T-helper 1 cell treated with Interleukin-12 subunit alpha and Interleukin-12 subunit beta and Interleukin-4 antibody, amounts not matched to agents 30 μg/mL and 1 μg/mL, for 36 hours (primary cell): ENCODE data around the gene PRSS57.
"Not testable (repeated sequence)": the region's sequence is repeated elsewhere in the genome, so short reads cannot be mapped to it uniquely, and the experiment has no call there.

Experiments
- H3K27ac Mint-ChIP-seq: one replicate; pipeline ENCODE4 v1.8.0; 2021; ENCODE audit warnings: mild to moderate bottlenecking, mixed read lengths
- H3K27me3 Mint-ChIP-seq: one replicate; pipeline ENCODE4 v1.8.0; 2021; ENCODE audit warnings: low read depth, mixed read lengths
- H3K36me3 Mint-ChIP-seq: one replicate; pipeline ENCODE4 v1.8.0; 2021; ENCODE audit warnings: low read depth, mixed read lengths
- H3K4me1 Mint-ChIP-seq: one replicate; pipeline ENCODE4 v1.8.0; 2021; ENCODE audit warnings: low read depth, mixed read lengths
- H3K4me3 Mint-ChIP-seq: one replicate; pipeline ENCODE4 v1.8.0; 2021; ENCODE audit warnings: mild to moderate bottlenecking, moderate library complexity, mixed read lengths
- H3K9me3 Mint-ChIP-seq: one replicate; pipeline ENCODE4 v1.8.0; 2021; ENCODE audit warnings: mixed read lengths

Gene PRSS57

DNA sequence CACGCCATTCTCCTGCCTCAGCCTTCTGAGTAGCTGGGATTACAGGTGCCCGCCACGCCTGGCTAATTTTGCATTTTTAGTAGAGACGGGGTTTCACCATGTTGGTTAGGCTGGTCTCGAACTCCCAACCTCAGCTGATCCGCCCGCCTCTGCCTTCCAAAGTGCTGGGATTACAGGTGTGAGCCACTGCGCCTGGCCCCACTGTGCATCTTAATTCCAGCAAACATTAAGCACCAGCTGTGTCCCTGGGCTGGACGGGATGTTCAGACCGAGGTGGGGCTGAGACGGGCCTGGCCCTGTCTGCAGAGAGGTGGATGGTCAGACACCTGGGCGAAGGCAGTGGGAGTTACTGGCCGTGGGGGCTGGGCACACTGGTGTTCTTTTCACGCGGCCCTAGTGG lies 34.3 kb upstream of the PRSS57 start:
- not testable (repeated sequence) for H3K9me3 Mint-ChIP-seq, H3K36me3 Mint-ChIP-seq, H3K4me1 Mint-ChIP-seq, H3K27ac Mint-ChIP-seq, H3K27me3 Mint-ChIP-seq, H3K4me3 Mint-ChIP-seq

DNA sequence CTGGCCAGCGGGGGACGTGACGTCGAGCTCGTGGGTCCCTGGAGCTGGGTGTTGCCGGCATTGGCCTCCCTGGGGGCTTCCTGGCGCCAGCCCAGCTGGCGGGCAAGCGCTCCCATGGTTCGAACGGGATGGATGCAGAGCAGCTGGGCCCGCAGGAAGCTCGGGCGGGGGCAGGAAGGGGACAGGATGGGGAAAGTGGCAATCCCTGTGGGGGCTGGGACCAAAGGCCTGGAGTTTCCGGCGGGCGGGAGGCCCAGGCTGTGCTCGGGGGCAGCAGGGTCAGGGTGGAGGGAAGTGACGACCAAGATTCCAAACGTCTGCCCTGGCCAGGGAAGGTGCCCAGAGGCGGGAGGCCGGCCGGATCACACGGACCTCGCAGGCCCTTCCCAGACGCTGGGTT lies 32.8 kb upstream of the PRSS57 start:
- H3K9me3 Mint-ChIP-seq = no peaks in the 10 kb centered on the region
- H3K36me3 Mint-ChIP-seq = no peaks in the 10 kb centered on the region

DNA sequence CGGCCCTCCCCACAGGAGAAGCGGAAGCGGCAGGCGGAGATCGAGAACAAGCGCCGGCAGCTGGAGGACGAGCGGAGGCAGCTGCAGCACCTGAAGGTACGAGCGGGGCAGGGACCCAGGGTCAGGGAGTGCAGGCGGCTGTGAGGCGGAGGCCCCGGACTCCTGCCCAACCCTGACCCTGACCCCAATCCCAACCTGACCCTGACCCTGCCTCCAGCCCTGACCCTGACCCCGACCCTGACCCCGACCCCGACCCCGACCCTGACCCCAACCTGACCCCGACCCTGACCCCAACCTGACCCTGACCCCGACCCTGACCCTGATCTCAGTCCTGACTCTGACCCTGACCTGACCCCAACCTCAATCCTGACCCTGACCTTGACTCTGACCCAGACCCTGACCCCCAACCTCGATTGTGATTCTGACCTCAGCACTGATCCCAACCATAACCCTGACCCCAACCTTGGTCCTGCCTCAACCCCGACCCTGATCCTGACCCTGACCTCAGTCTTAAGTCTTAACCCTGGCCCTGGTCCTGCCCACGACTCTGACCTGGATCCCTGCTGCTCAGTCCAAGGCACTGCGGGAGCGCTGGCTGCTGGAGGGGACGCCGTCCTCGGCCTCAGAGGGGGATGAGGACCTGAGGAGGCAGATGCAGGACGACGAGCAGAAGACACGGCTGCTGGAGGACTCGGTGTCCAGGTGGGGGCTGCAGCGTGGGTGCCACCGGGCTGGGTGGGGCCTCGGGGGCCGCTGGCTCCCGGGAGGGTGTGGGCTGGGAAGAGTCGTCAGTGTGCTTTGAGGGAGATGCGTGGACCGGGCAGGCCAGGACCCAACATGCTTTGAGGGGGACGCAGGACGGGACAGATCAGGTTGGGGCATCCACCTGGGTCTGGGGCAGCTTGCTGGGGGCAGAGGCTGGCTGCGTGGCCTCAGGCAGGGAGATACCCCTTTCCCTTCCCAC lies 32.0 kb upstream of the PRSS57 start:
- H3K4me3 Mint-ChIP-seq = no peak overlapping the region
- no peaks in the 10 kb centered on the region for H3K27me3 Mint-ChIP-seq
- H3K9me3 Mint-ChIP-seq = no peaks in the 10 kb centered on the region
- no peaks in the 10 kb centered on the region for H3K36me3 Mint-ChIP-seq
- H3K4me1 Mint-ChIP-seq = no peaks in the 10 kb centered on the region
- no peak overlapping the region for H3K27ac Mint-ChIP-seq

More for the DNA sequence above, 32.8 kb upstream of the PRSS57 start:
- H3K27ac Mint-ChIP-seq = no peak overlapping the region
- H3K4me1 Mint-ChIP-seq = peaks cover under 1% of the 10 kb centered on the region
- H3K4me3 Mint-ChIP-seq = no peak overlapping the region
- H3K27me3 Mint-ChIP-seq = no peaks in the 10 kb centered on the region

DNA sequence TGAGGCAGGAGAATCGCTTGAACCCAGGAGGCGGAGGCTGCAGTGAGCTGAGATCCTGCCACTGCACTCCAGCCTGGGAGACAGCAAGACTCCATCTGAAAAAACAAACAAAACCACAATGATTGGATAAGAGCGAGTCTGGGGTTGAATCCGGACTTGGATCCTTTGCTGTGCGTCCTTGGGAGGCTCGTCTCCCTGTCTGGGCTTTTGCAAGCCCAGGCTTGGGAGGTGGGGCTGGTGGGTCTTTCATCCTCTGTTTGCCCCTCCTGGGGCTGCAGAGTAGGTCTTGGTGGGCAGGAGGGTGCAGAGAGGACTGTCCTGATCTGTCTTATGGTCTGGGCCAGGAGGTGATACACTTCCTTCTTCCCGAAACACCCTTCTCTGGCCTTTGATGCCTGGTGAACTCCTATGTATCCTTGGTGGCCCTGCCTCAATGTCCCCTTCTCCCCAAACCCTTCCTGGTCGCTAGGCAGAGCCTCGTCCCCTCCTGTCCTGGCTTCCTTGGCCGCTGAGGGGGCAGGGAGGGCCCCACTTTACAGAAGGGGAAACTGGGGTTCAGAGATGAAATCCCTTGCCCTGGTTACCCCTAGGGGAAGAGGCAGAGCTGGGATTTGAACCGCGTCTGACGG lies 30.3 kb upstream of the PRSS57 start:
- H3K36me3 Mint-ChIP-seq = no peaks in the 10 kb centered on the region
- no peak overlapping the region for H3K27ac Mint-ChIP-seq
- no peaks in the 10 kb centered on the region for H3K9me3 Mint-ChIP-seq
- no peaks in the 10 kb centered on the region for H3K4me1 Mint-ChIP-seq
- H3K27me3 Mint-ChIP-seq = peaks cover 3% of the 10 kb centered on the region
- H3K4me3 Mint-ChIP-seq = no peak overlapping the region

DNA sequence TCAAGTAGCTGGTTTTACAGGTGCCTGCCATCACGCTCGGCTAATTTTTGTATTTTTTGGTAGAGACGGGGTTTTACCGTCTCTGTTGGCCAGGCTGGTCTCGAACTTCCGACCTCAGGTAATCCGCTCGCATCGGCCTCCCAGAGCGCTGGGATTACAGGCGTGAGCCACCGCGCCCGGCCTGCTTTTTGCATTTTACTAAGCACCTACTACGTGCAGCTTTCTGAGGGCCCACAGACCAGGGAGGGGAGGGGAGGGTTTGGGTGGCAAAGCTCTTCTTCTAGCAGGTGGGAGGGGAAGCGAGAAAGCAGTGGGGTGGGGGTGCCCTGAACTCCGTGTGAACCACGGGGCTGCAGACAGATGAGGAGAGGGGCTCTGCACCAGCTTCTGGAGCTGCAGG lies 28.5 kb upstream of the PRSS57 start:
- H3K4me3 Mint-ChIP-seq = no peak overlapping the region
- H3K27ac Mint-ChIP-seq = no peak overlapping the region
- no peaks in the 10 kb centered on the region for H3K4me1 Mint-ChIP-seq
- H3K27me3 Mint-ChIP-seq = peaks cover 4% of the 10 kb centered on the region
- no peaks in the 10 kb centered on the region for H3K36me3 Mint-ChIP-seq
- H3K9me3 Mint-ChIP-seq = no peaks in the 10 kb centered on the region

DNA sequence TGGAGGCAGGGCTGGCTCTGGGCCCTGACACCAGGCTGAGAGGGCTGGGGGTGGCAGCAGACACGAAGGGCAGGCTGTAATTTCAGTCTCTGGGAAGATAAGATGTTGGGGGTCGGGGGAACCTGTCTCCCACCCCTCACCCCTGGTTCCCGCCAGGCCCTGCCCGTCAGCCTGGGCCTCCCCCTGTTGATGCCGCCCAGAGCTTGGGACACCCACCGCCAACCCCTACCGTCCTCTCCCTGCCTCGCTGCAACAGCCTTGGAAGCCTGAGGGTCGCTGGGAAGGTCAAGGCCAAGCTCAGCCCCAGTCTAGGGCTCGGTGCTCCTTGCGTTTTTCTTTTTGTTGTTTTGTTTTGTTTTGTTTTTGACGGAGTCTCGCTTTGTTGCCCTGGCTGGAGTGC lies 28.0 kb upstream of the PRSS57 start:
- Mint-ChIP-seq H3K27ac (no peak overlapping the region), H3K9me3 (no peaks in the 10 kb centered on the region), H3K27me3 (peaks cover 9% of the 10 kb centered on the region), H3K4me1 (no peaks in the 10 kb centered on the region), H3K4me3 (no peak overlapping the region), H3K36me3 (no peaks in the 10 kb centered on the region)

DNA sequence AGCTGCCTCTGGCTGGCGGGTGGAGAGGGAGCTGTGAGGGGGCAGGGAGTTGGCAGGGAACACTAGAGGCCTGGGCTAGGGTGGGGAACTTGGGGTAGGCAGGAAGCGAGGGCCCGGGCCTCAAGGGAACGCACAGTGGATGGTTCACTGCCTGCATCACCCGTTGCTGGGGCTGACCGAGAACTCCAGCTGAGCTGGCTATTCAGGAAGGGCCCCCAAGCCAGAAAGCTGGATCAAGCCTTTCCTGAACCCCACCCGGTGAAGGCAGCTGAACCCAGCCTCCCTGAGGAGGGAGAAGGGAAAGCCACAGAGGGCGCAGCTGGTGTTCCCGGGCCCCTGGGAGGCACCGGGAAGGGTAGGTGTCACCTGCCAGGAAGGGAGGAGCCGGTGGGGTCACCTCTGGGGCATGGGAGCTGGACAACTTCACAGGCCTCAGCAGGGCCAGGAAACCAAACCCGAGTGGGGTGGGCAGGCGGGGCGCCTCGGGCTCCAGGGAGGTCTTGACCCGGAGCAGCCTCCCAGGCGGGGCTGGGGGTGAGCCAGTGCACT lies 27.4 kb upstream of the PRSS57 start:
- Mint-ChIP-seq H3K4me3 (no peak overlapping the region), H3K36me3 (no peaks in the 10 kb centered on the region), H3K27me3 (peaks cover 15% of the 10 kb centered on the region), H3K9me3 (no peaks in the 10 kb centered on the region), H3K4me1 (no peaks in the 10 kb centered on the region), H3K27ac (no peak overlapping the region)

DNA sequence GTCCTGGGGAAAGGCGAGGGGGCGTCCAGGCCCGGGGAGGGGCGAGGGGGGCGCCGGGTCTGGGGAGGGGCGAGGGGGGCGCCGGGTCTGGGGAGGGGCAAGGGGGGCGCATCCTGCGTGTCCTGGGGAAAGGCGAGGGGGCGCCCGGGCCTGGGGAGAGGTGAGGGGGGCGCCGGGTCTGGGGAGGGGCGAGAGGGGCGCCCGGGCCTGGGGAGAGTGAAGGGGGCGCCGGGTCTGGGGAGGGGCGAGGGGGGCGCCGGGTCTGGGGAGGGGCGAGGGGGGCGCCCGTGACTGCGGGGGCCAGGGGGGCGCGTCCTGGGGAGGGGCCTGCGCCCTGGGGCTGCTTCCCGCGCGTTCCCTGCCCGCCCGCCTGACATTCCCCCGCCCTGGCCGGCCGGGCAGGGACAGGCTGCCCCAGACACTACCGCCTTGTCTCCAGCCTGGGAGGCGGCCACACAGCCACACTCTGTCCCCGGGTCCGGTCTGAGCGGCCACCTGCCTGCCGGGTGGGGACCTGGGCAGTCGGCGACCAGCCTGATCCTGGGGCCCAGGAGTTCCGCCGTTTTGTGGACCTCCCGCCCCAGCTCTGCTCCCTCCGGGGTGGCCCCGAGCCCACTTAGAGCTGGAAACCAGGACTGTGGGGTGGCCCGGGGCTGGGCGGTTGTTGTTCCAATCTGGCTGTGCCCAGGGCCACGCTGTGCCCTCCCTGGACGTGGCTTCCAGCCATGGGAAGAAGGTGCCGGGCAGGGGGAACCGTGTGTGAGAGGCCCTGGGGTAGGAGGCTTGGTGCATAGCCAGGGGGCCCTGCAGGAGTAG lies 25.3 kb upstream of the PRSS57 start:
- H3K4me3 Mint-ChIP-seq = no peak overlapping the region
- H3K36me3 Mint-ChIP-seq = no peaks in the 10 kb centered on the region
- H3K4me1 Mint-ChIP-seq = no peaks in the 10 kb centered on the region
- no peak overlapping the region for H3K27ac Mint-ChIP-seq
- no peaks in the 10 kb centered on the region for H3K9me3 Mint-ChIP-seq
- H3K27me3 Mint-ChIP-seq = peaks cover 20% of the 10 kb centered on the region

DNA sequence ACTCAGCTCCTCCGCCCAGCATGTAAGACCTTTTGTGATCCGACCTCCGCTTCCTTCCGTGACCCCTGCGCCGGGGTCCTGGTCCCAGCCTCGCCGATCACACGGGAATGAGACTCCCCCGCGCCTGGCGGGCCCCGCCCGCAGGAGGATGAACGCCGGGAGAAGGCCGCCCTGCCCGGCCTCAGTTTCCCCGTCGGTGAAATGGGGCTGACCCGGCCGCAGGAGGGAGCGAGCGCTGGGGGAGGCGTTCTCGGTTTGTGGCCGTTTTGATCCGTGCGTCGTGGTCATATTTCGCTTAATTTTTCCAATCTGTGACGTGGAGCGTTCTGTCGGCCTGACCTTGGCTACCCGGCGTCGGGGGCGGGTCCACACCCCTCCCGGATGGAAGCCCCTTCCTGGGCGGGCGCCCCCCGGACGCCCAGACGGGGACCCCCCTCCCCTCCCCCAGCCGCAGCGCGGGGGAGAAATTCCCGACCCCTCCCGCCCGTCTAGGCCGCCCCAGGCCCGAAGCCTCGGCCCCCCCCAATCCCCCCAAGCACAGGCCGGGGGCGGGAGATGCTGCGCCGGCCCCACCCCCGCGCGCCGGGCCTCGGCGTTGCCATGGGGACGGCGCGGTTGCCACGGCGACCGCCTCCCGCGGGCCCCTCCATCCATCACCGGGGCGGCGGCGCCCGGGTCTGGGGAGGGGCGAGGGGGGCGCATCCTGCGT lies 24.5 kb upstream of the PRSS57 start:
- no peak overlapping the region for H3K27ac Mint-ChIP-seq
- H3K36me3 Mint-ChIP-seq = no peaks in the 10 kb centered on the region
- no peaks in the 10 kb centered on the region for H3K9me3 Mint-ChIP-seq
- H3K4me1 Mint-ChIP-seq = no peaks in the 10 kb centered on the region
- H3K4me3 Mint-ChIP-seq = no peak overlapping the region
- H3K27me3 Mint-ChIP-seq = peaks cover 24% of the 10 kb centered on the region

DNA sequence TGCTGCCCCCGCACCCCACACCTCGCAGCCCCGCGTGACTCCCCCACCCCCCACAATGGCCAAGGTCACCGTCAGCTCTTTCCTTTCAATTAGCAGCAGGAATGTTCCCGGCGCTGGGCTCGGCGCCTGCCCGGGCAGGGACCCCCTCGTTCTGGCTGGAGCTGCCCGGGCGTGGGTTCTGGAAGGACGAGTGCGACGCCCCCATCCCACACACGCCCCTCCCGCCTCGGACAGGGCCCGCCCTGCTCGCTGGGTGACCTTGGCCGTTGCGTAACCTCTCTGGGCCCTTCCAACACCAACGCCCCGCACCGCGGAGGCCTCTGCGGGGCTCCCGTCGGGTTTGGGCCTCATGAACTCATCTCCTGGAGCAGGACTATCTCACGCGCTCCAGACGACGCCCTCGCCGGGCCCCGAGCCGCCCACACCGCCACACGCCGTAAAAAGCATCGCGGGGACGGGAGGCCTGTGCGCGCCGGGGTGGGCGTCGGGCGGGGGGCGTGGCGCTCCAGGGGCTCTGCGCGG lies 23.8 kb upstream of the PRSS57 start:
- H3K4me3 Mint-ChIP-seq = no peak overlapping the region
- no peaks in the 10 kb centered on the region for H3K9me3 Mint-ChIP-seq
- no peak overlapping the region for H3K27ac Mint-ChIP-seq
- H3K27me3 Mint-ChIP-seq = peaks cover 24% of the 10 kb centered on the region
- H3K36me3 Mint-ChIP-seq = no peaks in the 10 kb centered on the region
- no peaks in the 10 kb centered on the region for H3K4me1 Mint-ChIP-seq

DNA sequence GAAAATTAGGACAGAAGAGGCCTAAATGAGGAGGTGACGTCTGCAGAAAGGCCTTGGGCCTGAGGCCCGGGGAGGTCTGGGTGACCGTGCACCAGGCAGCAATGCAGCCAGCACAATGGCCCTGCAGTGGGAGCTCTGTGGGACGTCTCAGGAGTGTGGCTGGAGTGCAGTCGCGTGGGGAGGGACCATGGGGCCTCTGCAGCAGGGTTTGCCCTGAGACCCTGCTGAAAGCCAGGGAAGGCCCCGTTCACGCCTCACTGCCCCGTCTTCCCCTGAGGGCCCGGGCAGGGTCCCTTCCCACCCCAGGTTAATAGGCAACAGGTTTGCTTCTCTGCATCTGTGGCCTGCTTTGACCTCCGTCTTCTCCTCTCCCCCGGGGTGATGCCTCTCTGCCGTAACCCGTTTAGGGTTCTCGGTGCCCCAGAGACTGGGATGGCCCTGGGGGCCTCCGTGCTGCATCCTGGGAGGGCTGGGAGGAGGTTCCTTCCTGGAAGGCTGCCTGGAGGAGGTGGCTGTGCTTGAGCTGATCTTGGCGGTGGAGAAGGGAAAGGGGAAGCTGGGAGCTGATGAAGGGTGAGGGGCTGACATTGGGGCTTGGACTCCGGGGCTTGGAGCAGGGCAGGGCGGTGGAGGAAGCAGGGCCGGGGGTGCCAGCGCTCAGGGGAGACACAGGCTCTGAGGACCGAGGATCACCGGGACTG lies 23.1 kb upstream of the PRSS57 start:
- Mint-ChIP-seq H3K4me1 (no peaks in the 10 kb centered on the region), H3K4me3 (no peak overlapping the region), H3K27ac (no peak overlapping the region), H3K27me3 (peaks cover 24% of the 10 kb centered on the region), H3K9me3 (no peaks in the 10 kb centered on the region), H3K36me3 (no peaks in the 10 kb centered on the region)

DNA sequence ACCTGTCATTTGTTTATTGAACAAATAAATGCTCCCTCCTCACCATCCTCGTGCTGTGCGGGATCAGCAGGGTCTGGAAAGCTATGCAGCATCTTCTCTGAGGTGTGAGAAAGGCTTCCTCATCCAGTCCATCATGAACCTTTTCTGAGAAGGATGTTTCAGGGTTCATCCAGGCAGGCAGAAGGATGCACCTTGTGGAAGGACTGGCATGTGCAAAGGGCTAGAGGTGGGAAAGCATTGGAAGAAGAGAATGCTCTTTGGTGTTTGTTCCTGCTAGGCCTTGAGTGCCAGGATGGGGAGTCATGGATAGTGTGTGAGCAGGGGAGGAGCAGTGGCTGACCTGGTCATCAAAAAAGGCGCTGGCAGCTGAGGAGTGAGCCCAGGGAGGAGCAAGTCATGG lies 20.1 kb upstream of the PRSS57 start:
- Mint-ChIP-seq H3K36me3 (no peaks in the 10 kb centered on the region), H3K27ac (no peak overlapping the region), H3K4me1 (no peaks in the 10 kb centered on the region), H3K4me3 (no peak overlapping the region), H3K9me3 (no peaks in the 10 kb centered on the region), H3K27me3 (peaks cover 32% of the 10 kb centered on the region)

DNA sequence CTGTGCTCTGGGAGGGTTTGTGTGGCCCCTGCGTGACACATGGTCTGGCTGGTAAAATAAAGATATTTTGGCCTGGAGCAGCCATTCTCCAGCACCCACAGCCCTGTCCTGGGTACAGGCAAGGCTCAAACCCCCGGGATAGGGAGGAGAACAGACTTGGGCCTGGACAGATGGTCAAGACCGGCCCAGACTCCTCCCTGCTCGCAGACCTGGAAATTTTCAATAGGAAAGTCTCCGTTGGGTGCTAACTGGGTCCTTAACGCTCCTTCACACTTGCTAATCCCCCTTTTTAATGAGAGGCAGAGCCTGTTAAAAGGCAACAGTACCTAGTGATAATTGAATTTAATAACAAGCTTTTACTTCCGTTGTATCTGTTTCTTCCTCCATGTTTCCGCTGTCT lies 16.0 kb upstream of the PRSS57 start:
- Mint-ChIP-seq H3K4me1 (no peaks in the 10 kb centered on the region), H3K36me3 (no peaks in the 10 kb centered on the region), H3K9me3 (no peaks in the 10 kb centered on the region), H3K4me3 (no peak overlapping the region), H3K27ac (no peak overlapping the region), H3K27me3 (peaks cover 31% of the 10 kb centered on the region)
